ENCODE results near the gene NTRK1. TPM values are rescaled to one million over a fixed set of nuclear protein-coding genes. Genes with fewer than 3 reads are reported as not detected.

Gene NTRK1
- total and polyA plus RNA-seq, 4 donors, result 0.15 to 0.61 (median 0.24) TPM; not detected in 1

GRCh38 chr1:156828400-156829124, 32.1 kb upstream of the NTRK1 start:
- Histone ChIP-seq H3K9me3 (ENCODE audit: control insufficient read depth in 4 of 4, insufficient read depth in 3 of 4, low read length in 3 of 4) (no peaks in the 10 kb centered on the region), H3K36me3 (ENCODE audit: control insufficient read depth in 4 of 4, insufficient read depth in 4 of 4, low read length in 4 of 4) (no peaks in the 10 kb centered on the region), H3K27ac (ENCODE audit: low read depth in 1 of 2, low read length in 1 of 2) (no peak overlapping the region), H3K4me3 (no peak overlapping the region), H3K9ac (ENCODE audit: insufficient read depth in 1 of 2, low read length in 2 of 2) (no peak overlapping the region), H3K4me1 (ENCODE audit: control insufficient read depth in 5 of 5, insufficient read depth in 5 of 5, low read length in 5 of 5) (no peaks in the 10 kb centered on the region), H3K27me3 (ENCODE audit: control insufficient read depth in 3 of 3, insufficient read depth in 3 of 3, low read length in 2 of 3) (peaks cover 0 to 17% (median 13%) of the 10 kb centered on the region in 3 donors)
- whole genome bisulfite sequencing, 2 donors, result 63 to 65% methylated on average over 18 of the region's 18 CpGs
- no peak for DNase-seq
- ATAC-seq (ENCODE audit: insufficient read depth, low FRiP score), result no peak
- no peak for TF ChIP-seq CTCF (IDR thresholded peaks at IDR 0.05; ENCODE audit: control extremely low read depth, extremely low read depth)

GRCh38 chr1:156832434-156832833, 28.2 kb upstream of the NTRK1 start:
- Histone ChIP-seq H3K9me3 (ENCODE audit: control insufficient read depth in 4 of 4, insufficient read depth in 3 of 4, low read length in 3 of 4) (no peaks in the 10 kb centered on the region), H3K27me3 (ENCODE audit: control insufficient read depth in 3 of 3, insufficient read depth in 3 of 3, low read length in 2 of 3) (peaks cover 0 to 31% (median 27%) of the 10 kb centered on the region in 3 donors), H3K36me3 (ENCODE audit: control insufficient read depth in 4 of 4, insufficient read depth in 4 of 4, low read length in 4 of 4) (no peaks in the 10 kb centered on the region), H3K4me1 (ENCODE audit: control insufficient read depth in 5 of 5, insufficient read depth in 5 of 5, low read length in 5 of 5) (no peaks in the 10 kb centered on the region), H3K4me3 (no peak overlapping the region), H3K9ac (ENCODE audit: insufficient read depth in 1 of 2, low read length in 2 of 2) (no peak overlapping the region), H3K27ac (ENCODE audit: low read depth in 1 of 2, low read length in 1 of 2) (no peak overlapping the region)
- 71 to 76% methylated on average over 5 of the region's 5 CpGs for WGBS, 2 donors
- no peak for DNase-seq
- no peak for ATAC-seq (ENCODE audit: insufficient read depth, low FRiP score)
- TF ChIP-seq CTCF (IDR thresholded peaks at IDR 0.05; ENCODE audit: control extremely low read depth, extremely low read depth), result no peak

DNA sequence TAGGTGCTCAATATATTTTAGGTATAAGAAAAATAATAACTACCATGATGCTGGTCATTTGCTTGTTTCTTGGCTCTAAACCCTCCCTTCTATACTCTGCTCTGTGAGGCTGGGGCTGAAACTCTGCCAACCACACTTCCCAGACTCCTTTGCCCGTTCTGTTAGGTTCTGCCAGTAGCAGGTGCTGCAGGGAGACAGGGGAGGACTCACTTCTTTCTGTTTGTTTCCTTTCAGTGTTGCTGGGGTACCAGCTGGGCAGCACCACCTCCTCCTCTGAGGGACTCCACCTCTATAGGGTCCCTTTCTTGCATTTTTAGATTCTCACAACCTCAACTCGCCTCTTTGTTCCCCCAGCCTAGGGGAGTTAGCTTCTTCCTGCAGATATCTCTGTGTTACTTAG, 27.1 kb upstream of the NTRK1 start:
- H3K9ac ChIP-seq (ENCODE audit: insufficient read depth in 1 of 2, low read length in 2 of 2), result no peak overlapping the region
- no peaks in the 10 kb centered on the region for H3K9me3 ChIP-seq (ENCODE audit: control insufficient read depth in 4 of 4, insufficient read depth in 3 of 4, low read length in 3 of 4)
- H3K36me3 ChIP-seq (ENCODE audit: control insufficient read depth in 4 of 4, insufficient read depth in 4 of 4, low read length in 4 of 4), result no peaks in the 10 kb centered on the region
- DNase-seq (no peak), ATAC-seq (ENCODE audit: insufficient read depth, low FRiP score) (no peak)
- TF ChIP-seq CTCF (IDR thresholded peaks at IDR 0.05; ENCODE audit: control extremely low read depth, extremely low read depth), result no peak
- WGBS, 2 donors, result 52 to 60% methylated on average over 2 of the region's 2 CpGs
- no peak overlapping the region for H3K4me3 ChIP-seq
- H3K27me3 ChIP-seq (ENCODE audit: control insufficient read depth in 3 of 3, insufficient read depth in 3 of 3, low read length in 2 of 3), result peaks cover 0 to 31% (median 27%) of the 10 kb centered on the region in 3 donors
- H3K27ac ChIP-seq (ENCODE audit: low read depth in 1 of 2, low read length in 1 of 2), result no peak overlapping the region
- H3K4me1 ChIP-seq (ENCODE audit: control insufficient read depth in 5 of 5, insufficient read depth in 5 of 5, low read length in 5 of 5), result no peaks in the 10 kb centered on the region

Measured in lung (tissue), 12 donors.